HG03378 (cell line): Measurements from ENCODE around the gene ACSM6.
"Not testable (repeated sequence)": the region's sequence is repeated elsewhere in the genome, so short reads cannot be mapped to it uniquely, and the experiment has no call there.

Experiments used
- ATAC-seq: cut with Tn5 transposase; IDR thresholded peaks from one replicate; pipeline ENCODE4 v1.9.1; 2021; ENCODE audit warnings: mild to moderate bottlenecking, moderate library complexity; ENCODE audit not compliant: unreplicated experiment

Gene ACSM6

DNA sequence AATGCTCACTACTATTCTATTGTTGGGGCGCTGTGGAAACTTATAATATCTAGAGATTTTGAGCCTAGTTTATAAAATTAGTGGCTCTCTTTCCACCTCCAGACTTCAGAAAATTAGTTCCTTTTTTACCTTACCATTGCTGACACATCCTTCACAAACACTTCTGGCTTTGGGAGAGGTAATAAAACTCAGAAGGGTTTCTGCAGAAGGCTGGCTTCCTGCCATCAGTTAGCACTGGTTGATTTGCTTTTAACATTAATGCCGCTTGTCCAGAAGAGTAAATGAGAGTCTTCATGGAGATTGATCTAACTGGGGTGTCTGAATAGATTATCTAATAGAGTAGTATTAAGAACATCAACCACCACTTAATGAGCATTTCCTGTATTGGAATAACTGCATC lies 20.3 kb downstream of the ACSM6 start:
- no peak for ATAC-seq

DNA sequence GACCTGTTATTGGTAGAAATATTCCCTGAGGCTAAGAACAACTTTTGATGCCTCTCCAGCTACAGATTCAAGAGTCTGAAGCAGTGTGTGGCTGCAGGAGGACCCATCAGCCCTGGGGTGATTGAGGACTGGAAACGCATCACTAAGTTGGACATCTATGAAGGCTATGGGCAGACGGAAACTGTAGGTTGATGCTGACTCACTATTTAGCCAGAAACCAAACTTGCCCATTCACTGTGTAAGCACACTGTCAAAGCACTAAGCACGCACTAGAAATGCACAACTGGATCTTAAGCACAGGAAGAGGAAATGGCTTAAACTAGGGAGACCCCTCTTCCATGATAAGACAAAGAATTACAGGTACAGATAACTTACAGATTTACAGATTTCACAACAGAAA lies 20.8 kb downstream of the ACSM6 start:
- peak; percentile 90 for ATAC-seq

DNA sequence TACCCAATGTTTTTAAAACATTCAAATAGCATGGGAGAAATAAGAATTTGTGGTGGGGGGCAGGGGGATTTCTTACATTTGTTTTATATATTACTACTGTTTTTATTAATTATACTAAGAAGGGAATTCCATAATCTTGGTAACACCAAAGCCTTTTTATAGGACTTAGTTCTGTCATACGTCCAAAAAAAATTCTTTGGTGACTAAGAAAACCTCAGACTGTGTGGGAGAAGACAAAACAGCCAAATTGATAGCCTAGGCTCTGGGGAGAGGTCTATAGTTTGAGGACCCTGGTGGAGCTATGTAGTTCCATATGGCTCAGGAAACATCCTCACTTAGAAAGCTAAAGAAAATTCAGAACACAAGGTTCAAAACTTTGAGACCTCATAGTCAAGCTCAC lies 23.4 kb downstream of the ACSM6 start:
- no peak for ATAC-seq

DNA sequence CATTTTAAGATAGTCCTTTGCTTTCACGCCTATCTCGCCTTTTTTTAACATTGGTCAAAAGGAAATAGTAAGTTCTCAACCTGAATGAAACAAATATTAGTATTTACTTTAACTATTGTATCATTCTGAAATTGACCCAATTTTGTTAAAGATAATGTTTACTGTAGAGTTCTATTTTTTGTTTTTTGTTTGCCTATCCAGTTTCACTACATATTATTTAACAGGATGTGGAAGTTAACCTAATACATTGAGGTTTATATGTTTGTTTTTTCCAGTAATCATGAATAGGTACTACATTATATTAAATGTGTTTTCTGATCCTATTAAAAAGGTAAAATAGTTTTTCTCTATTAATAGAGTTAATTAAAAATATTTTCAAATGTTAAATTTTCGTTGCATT lies 26.5 kb downstream of the ACSM6 start:
- ATAC-seq: no peak

DNA sequence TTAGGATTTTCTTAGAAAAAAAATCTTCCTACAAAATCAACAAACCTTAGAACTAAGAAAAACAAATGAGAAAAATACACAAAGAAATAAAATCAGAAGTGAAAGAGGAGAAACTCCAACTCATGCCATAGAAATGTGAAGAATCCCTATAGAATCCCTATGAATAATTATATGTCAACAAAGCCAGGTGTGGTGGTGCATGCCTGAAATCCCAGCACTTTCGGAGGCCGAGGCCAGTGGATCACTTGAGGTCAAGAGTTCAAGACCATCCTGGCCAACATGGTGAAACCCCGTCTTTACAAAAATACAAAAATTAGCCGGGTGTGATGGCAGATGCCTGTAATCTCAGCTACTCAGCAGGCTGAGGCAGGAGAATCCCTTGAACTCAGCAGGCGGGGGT lies 27.1 kb downstream of the ACSM6 start:
- ATAC-seq: no peak

DNA sequence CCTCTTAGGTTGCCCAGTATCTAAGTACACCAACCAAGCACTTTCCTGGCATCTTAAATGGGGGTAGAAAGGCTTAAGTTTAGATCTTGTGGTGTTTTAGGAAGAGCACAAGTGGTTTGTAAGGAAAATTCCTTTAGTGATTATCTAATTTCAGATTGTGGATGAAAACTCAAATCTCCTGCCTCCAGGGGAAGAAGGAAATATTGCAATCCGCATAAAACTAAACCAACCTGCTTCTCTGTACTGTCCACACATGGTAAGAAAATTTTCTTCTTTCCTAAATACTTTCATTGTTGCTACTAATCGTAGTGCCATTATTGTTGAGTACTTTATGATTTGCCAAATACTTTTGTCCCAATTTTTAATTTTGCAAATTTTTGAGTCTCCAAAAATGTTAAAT lies 31.1 kb downstream of the ACSM6 start:
- no peak for ATAC-seq

GRCh38 chr10:95228934-95229723 lies 35.1 kb downstream of the ACSM6 start:
- not testable (repeated sequence) for ATAC-seq

DNA sequence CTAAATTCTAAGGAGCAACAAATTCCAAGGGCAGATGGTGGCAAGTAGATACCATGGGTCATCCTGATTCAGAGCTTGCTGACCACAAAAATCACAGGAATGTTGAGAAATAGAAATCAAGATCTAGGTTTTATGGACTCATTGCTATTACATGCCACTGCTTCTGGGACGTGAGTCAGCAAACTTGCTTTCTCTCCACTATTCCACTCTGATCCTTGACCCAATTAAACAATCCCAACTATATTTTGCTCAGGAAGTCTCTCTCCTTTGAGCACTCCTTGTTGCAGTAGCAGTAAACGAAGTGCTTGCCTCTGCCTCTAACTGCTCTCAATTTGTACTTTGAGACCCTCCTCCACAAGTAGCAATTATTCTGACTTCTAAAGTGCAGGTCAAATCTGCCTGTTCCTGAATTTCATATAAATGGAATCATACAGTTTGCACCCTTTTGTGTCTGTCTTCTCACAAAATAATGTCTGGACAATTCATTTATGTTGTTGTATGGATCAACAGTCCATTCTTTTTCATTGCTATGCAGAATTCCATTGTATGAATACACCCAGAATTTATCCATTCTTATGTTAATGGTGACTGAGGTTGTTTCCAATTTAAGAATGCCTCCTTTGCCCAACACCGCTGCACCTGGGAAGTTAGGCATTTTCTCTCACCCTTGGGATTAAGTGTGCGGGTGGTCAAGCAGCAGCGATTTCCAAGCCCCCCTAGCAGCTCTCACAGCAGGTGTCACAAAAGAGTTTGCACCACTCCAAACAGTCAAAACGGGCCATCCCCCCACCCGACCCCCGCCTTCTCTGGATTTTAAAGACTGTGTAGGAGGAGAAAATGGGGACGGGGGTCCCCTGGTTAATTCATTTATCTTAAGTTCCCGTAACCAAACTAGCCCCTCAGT lies 35.9 kb downstream of the ACSM6 start:
- ATAC-seq: no peak

GRCh38 chr10:95230677-95231586 lies 36.9 kb downstream of the ACSM6 start:
- not testable (repeated sequence) for ATAC-seq

DNA sequence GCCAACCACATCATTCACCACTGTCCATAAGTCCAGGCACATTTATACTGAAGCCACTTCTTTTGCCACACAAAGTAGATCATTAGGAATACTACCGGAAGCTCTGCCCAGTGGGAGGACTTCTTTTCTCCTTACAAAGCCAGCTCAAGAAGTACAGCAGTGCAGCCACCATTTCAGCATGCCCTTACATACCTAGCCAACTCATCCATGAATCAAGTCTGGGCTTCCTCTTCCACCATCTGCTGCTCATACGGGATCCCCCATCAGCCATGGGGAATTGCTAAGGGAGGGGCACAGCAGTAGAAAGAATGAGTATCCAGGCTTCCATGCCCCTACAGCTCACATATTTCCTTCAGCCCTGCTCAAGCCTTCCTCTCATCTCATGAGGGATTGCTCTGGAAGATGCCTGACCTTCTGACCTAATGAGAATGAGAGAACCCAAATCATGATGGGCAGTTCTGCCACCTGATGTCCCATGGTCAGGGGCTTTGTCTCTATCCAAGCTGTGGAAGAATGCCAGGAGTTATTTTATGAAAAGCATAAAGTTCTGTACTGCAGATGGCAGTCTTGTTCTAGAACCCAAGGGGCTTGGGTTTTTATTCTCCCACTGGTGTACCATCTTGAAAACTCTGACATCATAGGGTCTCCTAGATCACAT lies 39.5 kb downstream of the ACSM6 start:
- ATAC-seq: no peak

- ATAC-seq: no peak
Measured at GRCh38 chr10:95234951-95235350, 40.9 kb downstream of the ACSM6 start.

GRCh38 chr10:95235676-95236067 lies 41.6 kb downstream of the ACSM6 start:
- ATAC-seq: no peak

DNA sequence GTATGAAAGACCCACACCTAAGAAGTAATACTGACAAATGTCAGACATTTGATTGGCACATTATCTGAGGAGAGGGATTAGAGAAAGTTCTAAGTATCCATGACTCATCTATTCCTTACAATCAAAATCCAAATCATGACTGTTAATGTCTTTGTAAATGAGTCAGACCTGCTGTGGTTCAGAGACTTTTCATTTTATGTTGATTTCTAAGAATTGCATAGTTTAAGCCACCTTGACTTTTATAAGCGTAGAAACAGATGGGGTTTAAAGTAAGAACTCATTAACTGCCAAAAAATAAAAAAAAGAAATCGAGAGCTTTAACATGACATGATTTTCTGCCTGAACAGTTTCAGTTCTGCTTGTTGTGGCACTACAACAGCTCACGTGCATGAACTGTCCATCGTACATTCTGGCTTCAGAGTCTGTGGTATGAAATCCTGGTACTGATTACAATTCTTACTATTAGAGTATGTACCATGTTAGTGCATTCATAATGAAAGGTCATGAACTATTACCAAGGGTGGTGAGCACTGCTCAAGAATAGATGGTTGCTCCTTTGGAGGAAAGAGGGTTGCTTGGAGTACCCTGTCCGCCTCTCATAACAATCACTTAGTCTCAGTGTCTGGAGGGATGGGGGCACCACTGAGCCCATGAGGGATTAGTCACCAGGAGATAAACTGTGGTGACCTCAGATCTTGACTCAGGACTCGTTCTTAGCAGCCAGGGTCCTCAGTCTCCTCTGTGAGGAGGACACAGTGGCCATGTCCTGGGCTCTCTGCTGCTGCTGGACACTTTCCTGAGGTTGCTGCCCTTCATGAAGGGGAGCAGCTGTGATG lies 42.2 kb downstream of the ACSM6 start:
- ATAC-seq: peak; percentile 98

DNA sequence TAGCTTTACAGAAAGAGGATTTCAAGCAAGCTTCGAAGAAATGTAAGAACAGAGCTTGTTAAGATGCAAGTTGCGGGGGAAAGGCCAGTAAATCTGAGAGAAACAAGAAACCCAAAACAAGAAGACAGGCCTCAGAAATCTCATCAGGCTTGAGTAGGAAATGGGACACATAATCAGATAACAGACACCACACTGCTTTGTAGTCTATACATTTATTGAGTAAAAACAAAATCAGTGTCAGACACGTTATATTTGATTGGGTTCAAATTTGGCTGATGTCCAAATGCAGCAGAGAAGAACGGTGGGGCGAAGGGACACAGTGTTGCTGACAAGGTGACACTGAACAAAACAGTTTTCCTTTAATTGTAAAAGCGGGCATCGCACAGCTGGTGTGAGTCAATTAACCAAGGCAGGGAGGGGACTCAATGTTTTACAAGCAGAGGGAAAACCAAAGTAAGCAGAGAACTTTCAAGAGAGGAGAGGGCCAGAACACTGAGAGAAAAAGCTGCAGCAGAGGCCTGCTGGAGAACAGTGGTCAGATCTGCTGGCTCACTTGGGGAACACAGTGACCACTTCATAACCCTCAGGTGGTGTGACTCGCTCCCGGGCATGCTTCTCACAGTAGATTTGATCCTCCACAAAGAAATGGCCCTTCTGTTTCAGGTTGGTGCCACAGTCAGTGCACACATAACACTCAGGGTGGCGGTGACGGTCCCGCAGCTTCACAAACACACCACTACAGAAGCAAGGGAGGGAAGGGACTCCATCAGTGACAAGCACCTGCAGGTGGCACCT lies 43.5 kb downstream of the ACSM6 start:
- no peak for ATAC-seq

- not testable (repeated sequence) for ATAC-seq
Measured at GRCh38 chr10:95240096-95240495, 46.1 kb downstream of the ACSM6 start.

GRCh38 chr10:95240811-95241210 lies 46.8 kb downstream of the ACSM6 start:
- no peak for ATAC-seq

- no peak for ATAC-seq
Measured at GRCh38 chr10:95241533-95241932, 47.5 kb downstream of the ACSM6 start.

GRCh38 chr10:95242581-95243317 lies 48.7 kb downstream of the ACSM6 start:
- ATAC-seq: no peak
